Gastroesophageal sphincter (tissue), 4 donors: ENCODE data around the gene TMEM108. TPM values are rescaled to one million over a fixed set of nuclear protein-coding genes. Genes with fewer than 3 reads are reported as not detected.

Experiments
- ATAC-seq: fragments of 150-250 bp; one replicate; pipeline ENCODE4 v1.9.1; 2016; ENCODE audit warnings: mild to moderate bottlenecking, moderate library complexity
- H3K27ac ChIP-seq, 4 donors: fragments of 200-600 bp; sonication (generic) in 3 of 4; 1 replicate in 3 of 4; 2 replicates in 1 of 4; pipeline ENCODE4 v1.5.1; 2016 to 2019
- H3K27me3 ChIP-seq: fragments of 200-600 bp; sonication (generic); one replicate; pipeline ENCODE4 v1.5.1; 2019
- H3K36me3 ChIP-seq, 2 donors: fragments of 200-600 bp; sonication (generic); one replicate each; pipeline ENCODE4 v1.5.1; 2019; ENCODE audit warnings: control low read depth in 1 of 2
- H3K4me1 ChIP-seq, 3 donors: fragments of 200-600 bp; sonication (generic); 1 replicate in 2 of 3; 2 replicates in 1 of 3; pipeline ENCODE4 v1.5.1; 2016 to 2019; ENCODE audit warnings: control low read depth in 2 of 3
- H3K4me3 ChIP-seq, 2 donors: fragments of 200-600 bp; sonication (generic); one replicate each; pipeline ENCODE4 v1.5.1; 2019; ENCODE audit warnings: mild to moderate bottlenecking in 1 of 2, moderate library complexity in 1 of 2
- H3K9me3 ChIP-seq, 3 donors: fragments of 200-600 bp; sonication (generic); one replicate each; pipeline ENCODE4 v1.5.1; 2017 to 2019; ENCODE audit warnings: control low read depth in 2 of 3
- CTCF ChIP-seq, 4 experiments: fragments of 200-600 bp in 2 of 4; fragments of 450-650 bp in 2 of 4; sonication (generic) in 1 of 4; IDR thresholded peaks; one replicate each; pipeline ENCODE4 v1.5.1; 2017 to 2019; ENCODE audit warnings: antibody characterized with exemption in 4 of 4, mild to moderate bottlenecking in 2 of 4, moderate library complexity in 2 of 4
- EP300 ChIP-seq: sonication (generic); formaldehyde crosslinking; IDR thresholded peaks from one replicate; pipeline ENCODE4 v1.6.1; 2017; ENCODE audit warnings: antibody characterized with exemption, mild to moderate bottlenecking
- POLR2A ChIP-seq, 2 donors: fragments of 450-650 bp; IDR thresholded peaks; one replicate each; pipeline ENCODE4 v1.6.1; 2017; ENCODE audit warnings: antibody characterized with exemption in 2 of 2, mild to moderate bottlenecking in 2 of 2, moderate library complexity in 1 of 2
- POLR2AphosphoS5 ChIP-seq: sonication (generic); formaldehyde crosslinking; IDR thresholded peaks from one replicate; pipeline ENCODE4 v1.6.1; 2017; ENCODE audit warnings: antibody characterized with exemption
- WGBS, 2 donors: methylation state at CpG; one replicate each; pipeline ENCODE4 v1.1.5; 2018; ENCODE audit warnings: low coverage in 1 of 2; 5-methylcytosine and 5-hydroxymethylcytosine counted together
- total RNA-seq, 4 donors: library from RNA; depleted of rRNA; stranded (reverse); fragments of >200 nt; gene quantifications; one replicate each; pipeline ENCODE4 v1.1.0, GENCODE V29; 2016

TMEM108 gene
- total RNA-seq, 4 donors from 2014 or later, result 2.7 to 7.3 (median 4.1) TPM

GRCh38 chr3:133418361-133418760 lies 380.2 kb downstream of the TMEM108 start:
- WGBS, 2 donors, result 71% methylated on average over 4 of the region's 7 CpGs; no CpG with 5 or more reads in 1 of the 2 donors
- peaks cover 0 to 7% (median 0%) of the 10 kb centered on the region in 3 donors for H3K4me1 ChIP-seq
- no peak overlapping the region for H3K27ac ChIP-seq
- no peaks in the 10 kb centered on the region for H3K9me3 ChIP-seq
- no peak overlapping the region for H3K4me3 ChIP-seq
- peaks cover 11% of the 10 kb centered on the region for H3K27me3 ChIP-seq
- no peak for ATAC-seq
- TF ChIP-seq CTCF (IDR thresholded peaks at IDR 0.05) (no peak), EP300 (no peak), POLR2A (IDR thresholded peaks at IDR 0.05) (no peak), POLR2AphosphoS5 (no peak)
- H3K36me3 ChIP-seq, result no peaks in the 10 kb centered on the region

DNA sequence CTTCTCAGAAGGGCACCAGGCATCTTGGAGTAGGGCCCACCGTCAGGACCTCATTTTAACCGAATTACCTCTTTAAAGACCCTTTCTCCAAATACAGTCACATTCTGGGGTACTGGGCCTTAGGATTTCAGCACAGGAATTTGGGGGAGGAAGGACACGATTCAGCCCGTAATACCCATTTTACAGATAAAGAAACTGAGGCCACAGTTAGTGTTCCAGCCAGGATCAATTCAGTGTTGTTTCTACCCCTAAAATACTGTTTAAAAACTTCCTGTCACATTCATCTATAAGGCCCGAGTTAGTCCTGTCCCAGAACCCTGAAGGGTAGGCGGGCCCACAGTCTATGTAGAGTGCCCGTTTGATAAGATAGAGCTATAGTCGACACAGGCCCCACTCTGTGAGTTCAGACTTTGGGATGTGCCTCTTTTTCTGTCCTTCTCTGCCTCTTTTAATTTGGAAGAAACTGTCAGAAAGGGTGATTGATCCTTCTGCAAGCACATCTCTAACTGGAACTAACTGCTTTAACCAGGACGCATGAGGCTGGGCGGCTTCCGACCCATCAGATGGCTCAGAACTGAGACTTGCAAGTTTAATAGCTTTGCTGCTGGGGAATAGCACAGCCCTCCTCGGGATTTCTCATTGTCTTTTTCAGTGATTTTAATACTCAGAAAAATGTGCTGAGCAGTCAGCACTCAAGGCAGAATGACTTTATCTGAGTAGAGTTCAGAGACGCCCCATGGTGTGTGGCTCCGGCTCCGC lies 381.1 kb downstream of the TMEM108 start:
- no peak for ATAC-seq
- Histone ChIP-seq H3K36me3 (no peaks in the 10 kb centered on the region), H3K4me3 (no peak overlapping the region), H3K9me3 (no peaks in the 10 kb centered on the region), H3K27ac (no peak overlapping the region), H3K4me1 (peaks cover 0 to 7% (median 0%) of the 10 kb centered on the region in 3 donors), H3K27me3 (peaks cover 11% of the 10 kb centered on the region)
- WGBS, 2 donors, result 82 to 89% methylated on average over 6 to 11 of the region's 15 CpGs
- TF ChIP-seq EP300 (no peak), CTCF (IDR thresholded peaks at IDR 0.05) (no peak), POLR2AphosphoS5 (no peak), POLR2A (IDR thresholded peaks at IDR 0.05) (no peak)

- H3K27me3 ChIP-seq, result peaks cover 14% of the 10 kb centered on the region
- no peaks in the 10 kb centered on the region for H3K36me3 ChIP-seq
- WGBS, 2 donors, result 70 to 73% methylated on average over 6 to 9 of the region's 9 CpGs
- H3K9me3 ChIP-seq, result no peaks in the 10 kb centered on the region
- H3K4me1 ChIP-seq, result peaks cover 0 to 7% (median 0%) of the 10 kb centered on the region in 3 donors
- ATAC-seq, result no peak
- TF ChIP-seq POLR2A (IDR thresholded peaks at IDR 0.05), result no peak
- no peak for TF ChIP-seq POLR2AphosphoS5
- TF ChIP-seq CTCF (IDR thresholded peaks at IDR 0.05), result no peak
- TF ChIP-seq EP300, result no peak
- H3K27ac ChIP-seq, result no peak overlapping the region
- H3K4me3 ChIP-seq, result no peak overlapping the region
These were observed 387.0 kb downstream of the TMEM108 start for GRCh38 chr3:133424937-133425869.

GRCh38 chr3:133425898-133426297 lies 387.7 kb downstream of the TMEM108 start:
- Histone ChIP-seq H3K27ac (no peak overlapping the region), H3K4me1 (peaks cover 0 to 7% (median 0%) of the 10 kb centered on the region in 3 donors), H3K36me3 (no peaks in the 10 kb centered on the region), H3K4me3 (no peak overlapping the region), H3K27me3 (peaks cover 14% of the 10 kb centered on the region), H3K9me3 (no peaks in the 10 kb centered on the region)
- no peak for TF ChIP-seq POLR2A (IDR thresholded peaks at IDR 0.05)
- no peak for TF ChIP-seq EP300
- no peak for TF ChIP-seq CTCF (IDR thresholded peaks at IDR 0.05)
- no peak for TF ChIP-seq POLR2AphosphoS5
- no peak for ATAC-seq
- 57 to 70% methylated on average over 2 to 3 of the region's 3 CpGs for WGBS, 2 donors
